H1 (cell line): ENCODE measurements around the gene SNRK.

Experiments used
- ATF3 ChIP-seq: IDR thresholded peaks from 2 replicates; pipeline ENCODE4 v1.6.1; 2011; ENCODE audit warnings: low read depth, mild to moderate bottlenecking, low read length; ENCODE audit not compliant: insufficient read depth
- CBX5 ChIP-seq: fragments of 300-800, 300-1000 bp; sonication (generic); IDR thresholded peaks from 2 replicates; pipeline ENCODE4 v1.7.1; 2016; ENCODE audit warnings: antibody characterized with exemption, low read length, low read depth
- EP300 ChIP-seq, 2 experiments: IDR thresholded peaks; 1 replicate in 1 of 2; 2 replicates in 1 of 2; pipeline ENCODE4 v1.6.1; 2011 to 2012; ENCODE audit warnings: low read depth in 2 of 2, low read length in 2 of 2, mild to moderate bottlenecking in 2 of 2, borderline replicate concordance in 1 of 2, inconsistent platforms in 1 of 2, moderate library complexity in 1 of 2
- MAFK ChIP-seq: IDR thresholded peaks from 2 replicates; pipeline ENCODE4 v1.6.1; 2012; ENCODE audit warnings: low read depth, mild to moderate bottlenecking, improper control_type of control experiment, low read length
- POLR2A ChIP-seq, 2 experiments: IDR thresholded peaks; 1 replicate in 1 of 2; 2 replicates in 1 of 2; pipeline ENCODE4 v1.6.1; 2011; ENCODE audit warnings: low read depth in 2 of 2, low read length in 2 of 2, mild to moderate bottlenecking in 2 of 2; ENCODE audit errors: control extremely low read depth in 1 of 2
- POLR2AphosphoS5 ChIP-seq: IDR thresholded peaks from 2 replicates; pipeline ENCODE4 v1.6.1; 2011; ENCODE audit warnings: low read depth, low read length
- SAP30 ChIP-seq: fragments of 300-600 bp; sonication (generic); IDR thresholded peaks from 2 replicates; pipeline ENCODE4 v1.7.1; 2012; ENCODE audit warnings: low read length, moderate library complexity, mild to moderate bottlenecking, inconsistent platforms; ENCODE audit not compliant: insufficient read depth, insufficient replicate concordance
- SUZ12 ChIP-seq: fragments of 200-600 bp; sonication (generic); IDR thresholded peaks from 2 replicates; pipeline ENCODE4 v1.6.1; 2012; ENCODE audit warnings: mild to moderate bottlenecking, inconsistent platforms, low read length, moderate library complexity, mixed read lengths
- TCF12 ChIP-seq: IDR thresholded peaks from 2 replicates; pipeline ENCODE4 v1.6.1; 2011; ENCODE audit warnings: low read depth, mild to moderate bottlenecking, low read length
- ZNF274 ChIP-seq: IDR thresholded peaks from 2 replicates; pipeline ENCODE4 v1.7.0; 2012; ENCODE audit warnings: low read length, borderline replicate concordance; ENCODE audit errors: extremely low read depth
- TF ChIP-seq, protein P1 (sequence below), 3 experiments: IDR thresholded peaks; 1 replicate in 2 of 3; 2 replicates in 1 of 3; pipeline versions ENCODE4 v1.5.1 to v1.6.1; 2011; ENCODE audit warnings: low read length in 3 of 3, mild to moderate bottlenecking in 3 of 3, inconsistent platforms in 2 of 3, low read depth in 1 of 3, moderate library complexity in 1 of 3; ENCODE audit not compliant: insufficient read depth in 1 of 3; ENCODE audit errors: control extremely low read depth in 1 of 3

- TF ChIP-seq, protein P1, sequence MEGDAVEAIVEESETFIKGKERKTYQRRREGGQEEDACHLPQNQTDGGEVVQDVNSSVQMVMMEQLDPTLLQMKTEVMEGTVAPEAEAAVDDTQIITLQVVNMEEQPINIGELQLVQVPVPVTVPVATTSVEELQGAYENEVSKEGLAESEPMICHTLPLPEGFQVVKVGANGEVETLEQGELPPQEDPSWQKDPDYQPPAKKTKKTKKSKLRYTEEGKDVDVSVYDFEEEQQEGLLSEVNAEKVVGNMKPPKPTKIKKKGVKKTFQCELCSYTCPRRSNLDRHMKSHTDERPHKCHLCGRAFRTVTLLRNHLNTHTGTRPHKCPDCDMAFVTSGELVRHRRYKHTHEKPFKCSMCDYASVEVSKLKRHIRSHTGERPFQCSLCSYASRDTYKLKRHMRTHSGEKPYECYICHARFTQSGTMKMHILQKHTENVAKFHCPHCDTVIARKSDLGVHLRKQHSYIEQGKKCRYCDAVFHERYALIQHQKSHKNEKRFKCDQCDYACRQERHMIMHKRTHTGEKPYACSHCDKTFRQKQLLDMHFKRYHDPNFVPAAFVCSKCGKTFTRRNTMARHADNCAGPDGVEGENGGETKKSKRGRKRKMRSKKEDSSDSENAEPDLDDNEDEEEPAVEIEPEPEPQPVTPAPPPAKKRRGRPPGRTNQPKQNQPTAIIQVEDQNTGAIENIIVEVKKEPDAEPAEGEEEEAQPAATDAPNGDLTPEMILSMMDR (IDR thresholded peaks at IDR 0.05; ENCODE audit: control extremely low read depth in 1 of 3, insufficient read depth in 1 of 3, low read depth in 1 of 3, low read length in 3 of 3) = no peak
- TF ChIP-seq TCF12 = no peak
- no peak for TF ChIP-seq POLR2A (IDR thresholded peaks at IDR 0.05; ENCODE audit: control extremely low read depth in 1 of 2, low read depth in 2 of 2, low read length in 2 of 2)
- no peak for TF ChIP-seq ZNF274
- TF ChIP-seq SAP30 = no peak
- no peak for TF ChIP-seq MAFK
- no peak for TF ChIP-seq ATF3
- TF ChIP-seq CBX5 = no peak
- TF ChIP-seq SUZ12 = no peak
- no peak for TF ChIP-seq EP300 (IDR thresholded peaks at IDR 0.05; ENCODE audit: borderline replicate concordance in 1 of 2, low read depth in 2 of 2, low read length in 2 of 2)
- no peak for TF ChIP-seq POLR2AphosphoS5
Observed at GRCh38 chr3:43288366-43288765, 2.0 kb downstream of the SNRK start.
